CD14-positive monocyte (primary cell): ENCODE results near the gene MRPL48. TPM values are rescaled to one million over a fixed set of nuclear protein-coding genes. Genes with fewer than 3 reads are reported as not detected.
"Not testable (repeated sequence)": the region's sequence is repeated elsewhere in the genome, so short reads cannot be mapped to it uniquely, and the experiment has no call there.

Source experiments
- DNase-seq, 3 donors: peaks; one replicate each; pipeline ENCODE4 v3.0.0-alpha.2; 2011 to 2022
- H2AFZ ChIP-seq: 2 replicates; pipeline ENCODE4 v1.6.0; 2012; ENCODE audit warnings: mild to moderate bottlenecking, low read depth, low read length, inconsistent platforms; ENCODE audit not compliant: insufficient read depth, poor library complexity, severe bottlenecking
- H3K27ac ChIP-seq, 2 donors: 1 replicate in 1 of 2; 2 replicates in 1 of 2; pipeline ENCODE4 v1.5.1; 2012 to 2013; ENCODE audit warnings: low read length in 2 of 2, control low read depth in 1 of 2, inconsistent platforms in 1 of 2, low read depth in 1 of 2, mild to moderate bottlenecking in 1 of 2
- H3K27me3 ChIP-seq, 2 donors: one replicate each; pipeline versions ENCODE4 v1.6.0 to v1.6.1; 2011 to 2013; ENCODE audit warnings: low read length in 2 of 2; ENCODE audit not compliant: control insufficient read depth in 2 of 2, insufficient read depth in 2 of 2
- H3K36me3 ChIP-seq, 2 donors: replicated peaks in 1 of 2; 1 replicate in 1 of 2; 2 replicates in 1 of 2; pipeline versions ENCODE4 v1.5.1 to v1.6.1; 2012 to 2013; ENCODE audit warnings: low read length in 2 of 2, control low read depth in 1 of 2, inconsistent platforms in 1 of 2, mild to moderate bottlenecking in 1 of 2; ENCODE audit not compliant: insufficient read depth in 2 of 2, control insufficient read depth in 1 of 2
- H3K4me1 ChIP-seq, 2 donors: 1 replicate in 1 of 2; 2 replicates in 1 of 2; pipeline versions ENCODE4 v1.5.1 to v1.6.1; 2012 to 2013; ENCODE audit warnings: low read length in 2 of 2, control low read depth in 1 of 2, inconsistent platforms in 1 of 2, mild to moderate bottlenecking in 1 of 2, moderate library complexity in 1 of 2; ENCODE audit not compliant: insufficient read depth in 2 of 2, control insufficient read depth in 1 of 2
- H3K4me2 ChIP-seq: replicated peaks from 2 replicates; pipeline ENCODE3; 2012; ENCODE audit warnings: low read length, moderate library complexity, mild to moderate bottlenecking; ENCODE audit not compliant: poor library complexity, severe bottlenecking; ENCODE audit errors: extremely low read depth
- H3K4me3 ChIP-seq, 3 experiments: fragments of 200-600 bp in 1 of 3; sonication (generic) in 1 of 3; replicated peaks in 1 of 3; 1 replicate in 2 of 3; 2 replicates in 1 of 3; pipeline ENCODE4 v1.5.1; 2011 to 2013; ENCODE audit warnings: low read length in 3 of 3, mild to moderate bottlenecking in 3 of 3, control low read depth in 2 of 3, low read depth in 2 of 3, inconsistent platforms in 1 of 3, moderate library complexity in 1 of 3
- H3K79me2 ChIP-seq: 2 replicates; pipeline ENCODE4 v1.6.0; 2012; ENCODE audit warnings: mild to moderate bottlenecking, control low read depth, inconsistent platforms, low read length, moderate library complexity; ENCODE audit not compliant: insufficient read depth
- H3K9ac ChIP-seq: 2 replicates; pipeline ENCODE4 v1.6.0; 2017; ENCODE audit warnings: low read length, mild to moderate bottlenecking; ENCODE audit not compliant: insufficient read depth, poor library complexity, severe bottlenecking
- H3K9me3 ChIP-seq, 2 donors: replicated peaks in 1 of 2; 1 replicate in 1 of 2; 2 replicates in 1 of 2; pipeline versions ENCODE4 v1.5.1 to v1.6.1; 2012 to 2013; ENCODE audit warnings: low read length in 2 of 2, control low read depth in 1 of 2; ENCODE audit not compliant: control insufficient read depth in 1 of 2, insufficient read depth in 1 of 2
- H4K20me1 ChIP-seq: 2 replicates; pipeline ENCODE4 v1.6.0; 2012; ENCODE audit warnings: mild to moderate bottlenecking, low read length, control low read depth, moderate library complexity; ENCODE audit not compliant: insufficient read depth
- H3K27ac Mint-ChIP-seq, 7 donors: one replicate each; pipeline ENCODE4 v1.8.0; 2020; ENCODE audit warnings: mild to moderate bottlenecking in 7 of 7, mixed read lengths in 7 of 7, moderate library complexity in 6 of 7, inconsistent platforms in 2 of 7
- H3K27me3 Mint-ChIP-seq, 3 donors: one replicate each; pipeline ENCODE4 v1.8.0; 2021 to 2022; ENCODE audit warnings: low read depth in 3 of 3, mild to moderate bottlenecking in 3 of 3, mixed read lengths in 3 of 3, moderate library complexity in 3 of 3, inconsistent platforms in 1 of 3
- H3K36me3 Mint-ChIP-seq, 2 donors: one replicate each; pipeline ENCODE4 v1.8.0; 2020; ENCODE audit warnings: mixed read lengths in 2 of 2, inconsistent platforms in 1 of 2, mild to moderate bottlenecking in 1 of 2
- H3K4me1 Mint-ChIP-seq: one replicate; pipeline ENCODE4 v1.8.0; 2020; ENCODE audit warnings: mild to moderate bottlenecking, mixed read lengths
- H3K4me3 Mint-ChIP-seq, 2 donors: one replicate each; pipeline ENCODE4 v1.8.0; 2020; ENCODE audit warnings: mild to moderate bottlenecking in 2 of 2, mixed read lengths in 2 of 2, moderate library complexity in 1 of 2
- H3K9me3 Mint-ChIP-seq, 7 donors: one replicate each; pipeline ENCODE4 v1.8.0; 2020 to 2022; ENCODE audit warnings: mixed read lengths in 7 of 7, mild to moderate bottlenecking in 6 of 7, moderate library complexity in 6 of 7, inconsistent platforms in 2 of 7
- CTCF ChIP-seq: fragments of 200-600 bp; IDR thresholded peaks from one replicate; pipeline ENCODE4 v1.8.0; 2022; ENCODE audit warnings: antibody characterized with exemption, mild to moderate bottlenecking
- WGBS: methylation state at CpG from one replicate; pipeline ENCODE4 v1.1.5; 2013; ENCODE audit warnings: missing lambda C conversion rate; ENCODE audit not compliant: insufficient coverage; 5-methylcytosine and 5-hydroxymethylcytosine counted together
- intact Hi-C, 2 donors: fragments of 100-400 bp; cut with micrococcal nuclease; formaldehyde crosslinking; loops; one replicate each; pipeline versions ENCODE4 v1.15.0 to v1.15.1; 2023
- polyA plus RNA-seq, 3 donors: library from polyadenylated mRNA; depleted of rRNA in 1 of 3; unstranded in 2 of 3; stranded (reverse) in 1 of 3; fragments of 300-500 nt in 2 of 3; fragments of >200 nt in 1 of 3; fragmentation: Illumina TruSeq in 2 of 3; gene quantifications; 1 replicate in 2 of 3; 2 replicates in 1 of 3; pipeline ENCODE4 v1.2.3, GENCODE V29; 2012 to 2021

The MRPL48 gene
- polyA plus RNA-seq, 3 donors: 17.8 to 43.1 (median 42.9) TPM

GRCh38 chr11:73762732-73763131, 24.9 kb upstream of the MRPL48 start:
- no peaks in the 10 kb centered on the region for H3K36me3 Mint-ChIP-seq
- no peak for TF ChIP-seq CTCF
- H2AFZ ChIP-seq: peak overlapping the region; percentile 46
- intact Hi-C loops: no loop called here
- H3K27me3 Mint-ChIP-seq: peaks cover 0 to 13% (median 0%) of the 10 kb centered on the region in 3 donors
- H3K27ac ChIP-seq: no peak overlapping the region
- H3K27ac Mint-ChIP-seq: no peak overlapping the region
- peaks cover 18 to 27% of the 10 kb centered on the region in 2 donors for H3K4me1 ChIP-seq
- peaks cover 23% of the 10 kb centered on the region for H4K20me1 ChIP-seq
- H3K4me3 ChIP-seq: no peak overlapping the region
- H3K9me3 ChIP-seq: no peaks in the 10 kb centered on the region
- DNase-seq: no peak
- no peak overlapping the region for H3K9ac ChIP-seq
- H3K4me1 Mint-ChIP-seq: peaks cover 23% of the 10 kb centered on the region
- H3K9me3 Mint-ChIP-seq: peaks cover 0 to 2% (median 0%) of the 10 kb centered on the region in 7 donors
- no peaks in the 10 kb centered on the region for H3K27me3 ChIP-seq
- H3K36me3 ChIP-seq: no peaks in the 10 kb centered on the region
- no peak overlapping the region for H3K4me2 ChIP-seq
- H3K4me3 Mint-ChIP-seq: no peak overlapping the region
- peaks cover 28% of the 10 kb centered on the region for H3K79me2 ChIP-seq

- no CpG with 5 or more reads among the region's 1 CpG for WGBS
- Mint-ChIP-seq H3K4me3 (no peak overlapping the region), H3K27ac (no peak overlapping the region), H3K9me3 (peaks cover 0 to 2% (median 0%) of the 10 kb centered on the region in 7 donors), H3K4me1 (peaks cover 4% of the 10 kb centered on the region), H3K36me3 (no peaks in the 10 kb centered on the region), H3K27me3 (peaks cover 0 to 13% (median 0%) of the 10 kb centered on the region in 3 donors)
- no peaks in the 10 kb centered on the region for H3K9me3 ChIP-seq
- no peak overlapping the region for H2AFZ ChIP-seq
- H3K36me3 ChIP-seq: no peaks in the 10 kb centered on the region
- peaks cover under 1 to 3% of the 10 kb centered on the region in 2 donors for H3K4me1 ChIP-seq
- no peak overlapping the region for H3K9ac ChIP-seq
- H3K4me2 ChIP-seq: no peak overlapping the region
- H4K20me1 ChIP-seq: no peaks in the 10 kb centered on the region
- no peaks in the 10 kb centered on the region for H3K79me2 ChIP-seq
- H3K27ac ChIP-seq: no peak overlapping the region
- TF ChIP-seq CTCF: no peak
- intact Hi-C loops: no loop called here
- DNase-seq: no peak
- no peak overlapping the region for H3K4me3 ChIP-seq
- no peaks in the 10 kb centered on the region for H3K27me3 ChIP-seq
These were observed 20.9 kb upstream of the MRPL48 start for GRCh38 chr11:73766763-73767162.

- WGBS: 100% methylated on average over 4 of the region's 7 CpGs
- H3K9ac ChIP-seq, H3K4me3 Mint-ChIP-seq, H3K36me3 ChIP-seq, intact Hi-C loops, H3K9me3 ChIP-seq, H3K4me1 Mint-ChIP-seq, H3K9me3 Mint-ChIP-seq, DNase-seq, H2AFZ ChIP-seq, H4K20me1 ChIP-seq, H3K4me3 ChIP-seq, H3K27me3 ChIP-seq, H3K27ac ChIP-seq, H3K36me3 Mint-ChIP-seq, H3K79me2 ChIP-seq, H3K27ac Mint-ChIP-seq, H3K4me2 ChIP-seq, H3K4me1 ChIP-seq: not testable (repeated sequence)
- H3K27me3 Mint-ChIP-seq: peaks cover 0 to 12% (median 0%) of the 10 kb centered on the region in 3 donors
These were observed 16.9 kb upstream of the MRPL48 start for GRCh38 chr11:73770811-73771210.
